NCI-H2196 treated with DMSO at 0.1 percent for 48 hours (cell line): ENCODE data around the gene BIRC7.
A peak's percentile ranks its signal among the peaks of the same experiment; 100 is the strongest.

Experiments
- DNase-seq: peaks from one replicate; lab custom pipeline; 2025; ENCODE audit not compliant: unreplicated experiment; lab: John Stamatoyannopoulos, UW

Gene BIRC7

DNA sequence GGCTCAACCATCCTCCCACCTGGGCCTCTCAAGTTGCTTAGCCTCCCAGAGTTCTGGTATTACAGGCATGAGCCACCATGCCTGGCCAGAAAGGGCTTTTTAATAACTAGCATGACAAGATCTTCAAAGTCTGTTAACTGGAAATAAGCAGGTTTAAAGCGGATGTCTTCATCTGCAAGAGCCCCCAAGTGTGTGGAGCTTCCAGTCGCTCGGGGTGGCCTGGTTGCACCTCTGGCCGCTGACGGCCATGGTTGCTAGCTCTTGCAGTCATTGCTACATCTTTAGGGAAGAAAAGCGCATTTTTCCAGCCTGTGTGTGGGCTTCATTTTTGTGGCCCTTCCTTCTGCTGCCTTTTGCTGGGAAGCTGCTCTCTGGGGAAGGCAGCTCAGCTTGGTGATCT is 44.7 kb downstream of the BIRC7 start:
- no peak for DNase-seq

- DNase-seq: peak; percentile 8
These were observed 45.3 kb downstream of the BIRC7 start for GRCh38 chr20:63280929-63281545.

DNA sequence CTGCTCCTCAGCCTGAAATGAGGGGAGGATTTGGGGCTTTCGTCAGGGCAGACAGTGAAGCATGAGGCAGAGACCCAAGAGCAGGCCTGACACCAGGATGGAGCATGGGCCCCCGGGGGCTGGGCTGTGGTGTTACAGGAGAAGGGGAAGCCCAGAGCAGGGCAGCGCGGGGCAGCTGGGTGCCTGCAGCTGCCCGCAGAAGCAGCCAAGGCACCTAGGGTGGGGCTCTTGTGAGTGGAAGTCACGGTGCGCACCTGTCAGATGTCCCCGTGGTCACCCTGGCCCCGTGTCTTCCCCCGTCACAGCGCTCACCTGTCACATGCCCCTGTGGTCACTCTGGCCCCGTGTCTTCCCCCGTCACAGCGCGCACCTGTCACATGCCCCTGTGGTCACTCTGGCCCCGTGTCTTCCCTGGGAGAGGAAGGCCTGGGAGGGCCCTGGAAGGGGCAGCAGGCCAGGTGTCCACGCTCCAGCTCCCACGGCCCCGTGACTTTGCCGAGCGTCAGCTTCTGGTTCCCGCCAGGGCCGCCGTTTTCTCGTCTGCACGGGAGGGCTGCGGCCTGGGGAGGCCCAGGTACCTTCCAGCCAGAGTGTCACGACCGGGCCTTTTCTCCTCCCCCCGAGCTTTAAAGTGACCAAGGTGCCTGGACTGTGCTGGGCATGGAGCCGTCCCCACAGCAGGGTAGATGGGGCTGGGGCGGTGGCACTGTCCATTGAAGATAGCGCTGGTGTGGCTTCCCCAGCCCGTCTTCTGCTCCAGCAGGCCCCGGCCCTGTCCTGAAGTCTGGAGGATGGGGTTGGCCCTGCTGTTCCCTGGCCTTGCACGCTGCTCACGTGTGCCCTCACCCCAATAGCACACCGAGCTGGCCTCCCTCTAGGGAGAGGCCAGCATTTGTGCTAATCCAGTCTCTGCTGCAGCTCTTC is 46.3 kb downstream of the BIRC7 start:
- no peak for DNase-seq

DNA sequence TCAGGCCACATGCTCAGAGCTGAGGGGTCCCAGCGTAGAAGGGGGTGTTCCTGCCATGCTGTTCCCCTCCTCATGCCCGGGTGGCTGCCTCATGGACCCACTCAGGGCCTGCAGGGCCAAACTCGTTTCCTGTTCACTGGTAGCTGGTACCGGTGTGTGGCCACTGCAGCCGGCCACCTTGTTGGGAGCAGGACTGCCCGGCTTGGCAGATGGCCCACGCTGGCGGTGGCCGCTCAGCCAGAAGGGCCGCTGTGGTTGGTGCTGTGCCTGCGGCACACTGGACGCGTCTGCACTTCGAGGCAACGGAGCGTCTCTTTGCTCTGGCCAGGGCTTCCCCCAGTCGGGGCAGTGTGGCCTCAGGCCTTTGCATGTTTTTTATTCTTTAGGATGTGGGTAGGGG is 47.2 kb downstream of the BIRC7 start:
- DNase-seq: no peak

- DNase-seq: no peak
These were observed 47.8 kb downstream of the BIRC7 start for GRCh38 chr20:63283397-63284082.

GRCh38 chr20:63284083-63284440 is 48.4 kb downstream of the BIRC7 start:
- DNase-seq: no peak

GRCh38 chr20:63284544-63284949 is 48.8 kb downstream of the BIRC7 start:
- DNase-seq: no peak

DNA sequence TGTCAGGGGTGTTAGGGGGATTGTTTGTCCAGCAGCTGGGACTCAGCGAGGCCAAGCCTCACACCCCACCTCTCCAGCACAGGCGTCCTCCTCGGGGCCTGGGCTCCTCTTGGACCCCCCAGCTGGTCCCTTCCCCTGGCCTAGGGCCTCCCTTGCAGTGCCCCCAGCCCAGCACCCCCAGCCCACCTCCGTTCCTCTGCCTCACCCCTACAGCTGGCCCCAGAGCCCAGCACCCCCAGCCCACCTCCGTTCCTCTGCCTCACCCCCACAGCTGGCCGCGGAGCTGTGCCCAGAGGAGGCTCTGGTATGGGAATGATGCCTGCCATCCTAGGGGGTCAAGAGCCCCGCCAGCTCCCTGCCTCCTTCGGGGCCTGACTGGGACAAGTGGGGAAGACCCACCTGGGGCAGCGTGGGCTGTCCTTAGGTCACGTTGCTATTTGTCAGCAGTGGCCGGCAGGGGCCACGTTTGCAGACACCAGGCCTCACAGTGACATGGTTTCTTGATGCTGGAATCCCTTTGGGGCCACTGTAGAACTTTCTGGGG is 49.3 kb downstream of the BIRC7 start:
- no peak for DNase-seq

- no peak for DNase-seq
These were observed 50.2 kb downstream of the BIRC7 start for GRCh38 chr20:63285636-63286615.

DNA sequence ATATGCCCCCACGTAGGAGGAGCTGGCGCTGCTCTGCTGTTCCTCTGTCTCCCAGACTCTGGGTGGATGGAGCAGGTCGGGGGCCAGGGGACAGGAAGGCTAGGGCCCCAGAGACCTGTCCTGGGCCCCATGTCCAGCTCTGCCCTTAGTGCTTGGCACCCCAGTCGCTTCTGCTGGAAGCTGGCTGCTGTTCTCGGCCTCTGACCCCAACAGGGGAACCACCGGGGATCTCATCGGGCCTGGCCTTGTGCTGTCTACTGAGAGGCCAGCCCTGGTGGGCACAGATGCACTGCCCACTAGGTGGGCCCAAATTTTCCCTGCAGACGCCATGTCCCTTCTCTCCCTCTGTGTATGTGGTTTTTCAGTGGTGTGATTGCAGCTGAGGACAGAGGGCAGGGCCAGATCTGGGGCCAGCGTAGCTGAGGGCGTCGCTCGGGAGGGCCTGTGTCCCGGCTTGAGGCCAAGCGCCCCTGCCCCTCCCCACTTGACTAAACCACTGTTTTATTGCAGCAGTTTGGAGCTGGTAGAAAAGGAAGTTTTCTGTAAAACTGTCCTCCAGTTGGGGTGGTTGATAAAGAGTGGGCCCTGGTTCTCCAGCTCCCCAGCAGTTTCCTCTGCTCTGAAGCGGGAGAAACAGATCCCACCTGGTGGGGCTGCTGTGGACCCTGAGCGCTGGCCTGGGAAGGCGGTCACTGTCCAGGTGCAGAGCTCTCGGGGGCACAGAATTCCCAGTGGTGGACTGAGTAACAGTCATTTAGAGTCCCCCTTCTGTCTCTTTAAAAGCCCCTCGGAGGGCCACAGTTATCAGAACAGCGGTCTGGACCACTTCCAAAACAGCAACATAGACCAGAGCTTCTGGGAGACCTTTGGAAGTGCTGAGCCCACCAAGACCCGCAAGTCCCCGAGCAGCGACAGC is 51.3 kb downstream of the BIRC7 start:
- no peak for DNase-seq

DNA sequence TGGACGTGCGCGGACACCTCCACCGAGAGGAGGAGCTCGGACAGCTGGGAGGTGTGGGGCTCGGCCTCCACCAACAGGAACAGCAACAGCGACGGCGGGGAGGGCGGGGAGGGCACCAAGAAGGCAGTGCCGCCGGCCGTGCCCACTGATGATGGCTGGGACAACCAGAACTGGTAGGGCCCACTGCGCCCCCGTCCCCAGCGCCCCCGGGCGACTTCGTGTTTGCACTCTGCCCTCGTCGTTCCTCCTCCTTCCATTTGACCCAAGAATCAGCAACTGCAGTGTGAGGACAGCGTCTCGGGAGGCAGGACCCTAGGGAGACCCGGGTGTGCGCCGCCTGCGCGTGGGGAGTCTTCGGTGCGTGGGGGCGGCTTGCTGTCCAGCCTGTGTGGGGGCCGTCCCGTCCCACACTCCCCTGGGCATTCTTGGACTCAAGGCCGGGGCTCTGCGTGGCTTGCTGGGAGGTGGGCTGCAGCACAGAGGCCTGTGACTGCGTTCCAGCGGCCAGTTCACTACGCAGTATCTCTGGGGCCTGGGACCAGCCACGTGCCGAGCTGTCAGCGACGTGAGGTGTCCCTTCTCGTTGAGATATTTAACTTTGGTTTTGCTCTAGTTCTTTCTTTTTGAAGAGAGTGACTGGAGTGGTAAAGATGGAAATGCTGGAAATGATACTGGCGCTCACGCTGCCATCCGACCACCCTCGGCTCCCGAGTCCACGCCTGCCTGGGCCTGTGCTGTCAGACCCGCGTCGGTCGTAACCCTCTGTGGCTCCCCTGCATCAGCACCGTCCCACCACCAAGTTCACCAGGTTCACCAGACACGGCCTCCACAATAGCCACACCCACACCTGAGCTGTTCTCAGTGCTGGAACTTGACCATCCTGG is 52.2 kb downstream of the BIRC7 start:
- DNase-seq: no peak

DNA sequence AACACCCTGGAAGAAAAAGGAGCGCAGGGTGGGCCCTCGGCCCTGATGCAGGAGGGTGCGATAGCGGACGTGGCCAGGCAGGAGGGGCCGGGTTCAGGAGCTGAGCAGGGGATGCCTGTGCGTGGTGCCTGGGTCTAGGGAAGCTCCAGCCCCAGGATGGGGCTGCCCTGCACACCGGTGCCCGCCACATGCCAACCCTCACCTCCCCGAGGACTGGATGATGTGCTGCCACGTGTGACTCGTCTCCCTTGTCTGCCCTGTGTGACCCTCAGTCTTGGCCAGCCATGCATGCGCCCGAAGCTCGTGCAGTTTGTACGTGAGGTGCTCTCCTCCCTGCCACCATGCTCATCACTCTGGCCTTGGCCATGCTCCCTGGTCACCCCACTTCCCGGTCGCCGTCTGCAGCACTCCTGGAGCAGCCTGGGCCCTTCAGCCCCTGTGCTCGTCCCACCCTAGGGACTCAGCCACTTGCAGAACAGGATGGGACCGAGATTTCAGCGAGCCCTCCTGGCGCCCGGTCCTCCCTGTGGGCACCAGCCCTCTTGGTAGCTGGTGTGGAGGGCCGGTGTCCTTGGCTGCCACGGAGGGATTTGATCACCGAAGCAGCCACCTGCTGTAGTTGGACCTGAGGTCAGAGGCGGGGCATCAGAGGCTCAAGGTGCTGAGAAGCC is 53.0 kb downstream of the BIRC7 start:
- no peak for DNase-seq

- no peak for DNase-seq
These were observed 53.8 kb downstream of the BIRC7 start for GRCh38 chr20:63289311-63290135.
